ENCODE results near the gene ARHGAP6. TPM values are rescaled to one million over a fixed set of nuclear protein-coding genes. Genes with fewer than 3 reads are reported as not detected.
A peak's percentile ranks its signal among the peaks of the same experiment; 100 is the strongest.

Gene ARHGAP6
- total and polyA plus RNA-seq, 8 donors = 2.2 to 26.4 (median 8.7) TPM

GRCh38 chrX:11430271-11430670, 235.4 kb downstream of the ARHGAP6 start:
- H3K27ac ChIP-seq = no peak overlapping the region

GRCh38 chrX:11429538-11430085, 236.1 kb downstream of the ARHGAP6 start:
- Histone ChIP-seq H3K4me3 (no peak overlapping the region), H3K27ac (no peak overlapping the region), H3K27me3 (peaks cover 0 to 9% (median 0%) of the 10 kb centered on the region in 3 donors), H3K4me1 (no peaks in the 10 kb centered on the region), H3K36me3 (no peaks in the 10 kb centered on the region), H3K9me3 (no peaks in the 10 kb centered on the region)
- intact Hi-C loops (cut with DNase I; ENCODE audit: low total_unique reads) = no loop called here
- TF ChIP-seq CTCF (IDR thresholded peaks at IDR 0.05) = no peak
- no peak for TF ChIP-seq POLR2AphosphoS5 (IDR thresholded peaks at IDR 0.05)
- no peak for TF ChIP-seq EP300 (IDR thresholded peaks at IDR 0.05)
- TF ChIP-seq POLR2A (IDR thresholded peaks at IDR 0.05) = no peak
- DNase-seq = no peak
- WGBS, 5 donors = 46 to 77% (median 69%) methylated on average over 3 of the region's 3 CpGs

More at GRCh38 chrX:11430271-11430670, 235.4 kb downstream of the ARHGAP6 start:
- TF ChIP-seq POLR2AphosphoS5 (IDR thresholded peaks at IDR 0.05) = no peak
- no peak for TF ChIP-seq EP300 (IDR thresholded peaks at IDR 0.05)
- no peak for TF ChIP-seq POLR2A (IDR thresholded peaks at IDR 0.05)
- no peak for TF ChIP-seq CTCF (IDR thresholded peaks at IDR 0.05)
- H3K9me3 ChIP-seq = no peaks in the 10 kb centered on the region
- DNase-seq = no peak
- H3K27me3 ChIP-seq = peaks cover 0 to 9% (median 0%) of the 10 kb centered on the region in 3 donors
- H3K4me1 ChIP-seq = no peaks in the 10 kb centered on the region
- intact Hi-C loops (cut with DNase I; ENCODE audit: low total_unique reads) = no loop called here
- H3K36me3 ChIP-seq = no peaks in the 10 kb centered on the region
- H3K4me3 ChIP-seq = no peak overlapping the region

GRCh38 chrX:11427453-11428071, 238.2 kb downstream of the ARHGAP6 start:
- Histone ChIP-seq H3K4me3 (peak overlapping the region; percentile 47 to 58 (median 55)), H3K4me1 (no peaks in the 10 kb centered on the region), H3K9me3 (no peaks in the 10 kb centered on the region), H3K27me3 (peaks cover 0 to 9% (median 0%) of the 10 kb centered on the region in 3 donors), H3K27ac (peak overlapping the region; percentile 48 to 80 (median 70)), H3K36me3 (no peaks in the 10 kb centered on the region)
- DNase-seq = peak; percentile 43 to 70
- WGBS, 5 donors = 2 to 27% (median 11%) methylated on average over 15 to 51 of the region's 57 CpGs
- TF ChIP-seq POLR2A (IDR thresholded peaks at IDR 0.05) = no peak
- TF ChIP-seq EP300 (IDR thresholded peaks at IDR 0.05) = no peak
- no peak for TF ChIP-seq CTCF (IDR thresholded peaks at IDR 0.05)
- TF ChIP-seq POLR2AphosphoS5 (IDR thresholded peaks at IDR 0.05) = no peak
- intact Hi-C loops (cut with DNase I; ENCODE audit: low total_unique reads) = no loop called here

GRCh38 chrX:11426712-11427452, 238.8 kb downstream of the ARHGAP6 start:
- H3K27me3 ChIP-seq = peaks cover 0 to 9% (median 0%) of the 10 kb centered on the region in 3 donors
- no peak for TF ChIP-seq CTCF (IDR thresholded peaks at IDR 0.05)
- no peak for TF ChIP-seq POLR2AphosphoS5 (IDR thresholded peaks at IDR 0.05)
- TF ChIP-seq POLR2A (IDR thresholded peaks at IDR 0.05) = no peak
- no peak for TF ChIP-seq EP300 (IDR thresholded peaks at IDR 0.05)
- peak in 1 of 2 donors; percentile 38 for DNase-seq
- H3K4me3 ChIP-seq = peak overlapping the region; percentile 47 to 58 (median 55)
- H3K27ac ChIP-seq = peak overlapping the region; percentile 48 to 80 (median 70)
- no peaks in the 10 kb centered on the region for H3K36me3 ChIP-seq
- intact Hi-C loops (cut with DNase I; ENCODE audit: low total_unique reads) = no loop called here
- WGBS, 5 donors = 22 to 59% (median 28%) methylated on average over 13 to 25 of the region's 25 CpGs
- H3K4me1 ChIP-seq = no peaks in the 10 kb centered on the region
- H3K9me3 ChIP-seq = no peaks in the 10 kb centered on the region
